ENCODE data around the gene MC5R.
A peak's percentile ranks its signal among the peaks of the same experiment; 100 is the strongest.

Gene MC5R

GRCh38 chr18:13823707-13824395 lies at the start of gene MC5R:
Gene MC5R, plus strand, starts transcription at chr18:13824149. Its CDS starts 1,617 bp downstream, at chr18:13825766.
- Histone ChIP-seq H3K27ac (ENCODE audit: low read depth, low read length) (no peak within 1 kb of the TSS), H3K9ac (ENCODE audit: low read length) (no peak within 1 kb of the TSS)

DNA sequence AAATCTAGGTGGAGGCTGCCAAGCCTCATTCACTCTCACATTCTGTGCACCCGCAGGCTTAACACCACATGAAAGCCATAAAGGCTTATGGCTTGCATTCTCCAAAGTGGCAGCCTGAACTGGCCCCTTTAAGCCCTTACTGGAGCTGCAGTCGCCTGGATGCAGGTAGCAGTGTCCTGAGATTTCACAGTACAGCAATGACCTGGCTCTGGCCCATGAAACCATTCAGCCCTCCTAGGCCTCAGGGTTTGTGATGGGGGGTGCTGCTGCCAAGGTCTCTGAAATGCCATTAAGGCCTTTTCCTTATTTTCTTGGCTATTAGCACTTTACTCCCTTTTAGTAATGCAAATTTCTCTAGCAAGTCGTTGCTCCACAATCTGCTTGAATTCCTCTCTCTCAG lies 48.9 kb upstream of the MC5R start:
- Histone ChIP-seq H3K4me3 (ENCODE audit: low read depth, low read length) (no peak overlapping the region), H3K27ac (ENCODE audit: low read depth, low read length) (no peak overlapping the region), H3K9me3 (ENCODE audit: control insufficient read depth, insufficient read depth, low read depth, low read length) (0 out of 2 replicates have a peak, but pooled peaks cover 5% of the 10 kb centered on the region), H3K36me3 (ENCODE audit: control insufficient read depth, insufficient read depth, low read length) (no peaks in the 10 kb centered on the region), H3K27me3 (ENCODE audit: control insufficient read depth, insufficient read depth, low read length) (no peaks in the 10 kb centered on the region), H3K9ac (ENCODE audit: low read length) (no peak overlapping the region), H3K4me1 (ENCODE audit: control insufficient read depth, insufficient read depth, low read length) (peaks cover 11% of the 10 kb centered on the region)

More at GRCh38 chr18:13823707-13824395, at the start of gene MC5R:
- H3K9me3 ChIP-seq (ENCODE audit: control insufficient read depth, insufficient read depth, low read depth, low read length) = no peaks in the 10 kb centered on the region
- H3K4me1 ChIP-seq (ENCODE audit: control insufficient read depth, insufficient read depth, low read length) = no peaks in the 10 kb centered on the region
- H3K27me3 ChIP-seq (ENCODE audit: control insufficient read depth, insufficient read depth, low read length) = peaks cover 30% of the 10 kb centered on the region
- H3K4me3 ChIP-seq (ENCODE audit: low read depth, low read length) = peak within 1 kb of the TSS; percentile 55
- H3K36me3 ChIP-seq (ENCODE audit: control insufficient read depth, insufficient read depth, low read length) = no peaks in the 10 kb centered on the region

- no peaks in the 10 kb centered on the region for H3K27me3 ChIP-seq (ENCODE audit: control insufficient read depth, insufficient read depth, low read length)
- H3K4me3 ChIP-seq (ENCODE audit: low read depth, low read length) = no peak overlapping the region
- H3K9me3 ChIP-seq (ENCODE audit: control insufficient read depth, insufficient read depth, low read depth, low read length) = no peaks in the 10 kb centered on the region
- H3K27ac ChIP-seq (ENCODE audit: low read depth, low read length) = no peak overlapping the region
- H3K9ac ChIP-seq (ENCODE audit: low read length) = no peak overlapping the region
- no peaks in the 10 kb centered on the region for H3K36me3 ChIP-seq (ENCODE audit: control insufficient read depth, insufficient read depth, low read length)
- no peaks in the 10 kb centered on the region for H3K4me1 ChIP-seq (ENCODE audit: control insufficient read depth, insufficient read depth, low read length)
Measured at GRCh38 chr18:13791181-13791580, 32.8 kb upstream of the MC5R start.

GRCh38 chr18:13793819-13794218 lies 30.1 kb upstream of the MC5R start:
- Histone ChIP-seq H3K27me3 (ENCODE audit: control insufficient read depth, insufficient read depth, low read length) (peaks cover 2% of the 10 kb centered on the region; the same call in 1 of the 2 replicates), H3K9me3 (ENCODE audit: control insufficient read depth, insufficient read depth, low read depth, low read length) (no peaks in the 10 kb centered on the region), H3K9ac (ENCODE audit: low read length) (no peak overlapping the region), H3K4me1 (ENCODE audit: control insufficient read depth, insufficient read depth, low read length) (no peaks in the 10 kb centered on the region), H3K36me3 (ENCODE audit: control insufficient read depth, insufficient read depth, low read length) (no peaks in the 10 kb centered on the region), H3K27ac (ENCODE audit: low read depth, low read length) (no peak overlapping the region), H3K4me3 (ENCODE audit: low read depth, low read length) (no peak overlapping the region)

DNA sequence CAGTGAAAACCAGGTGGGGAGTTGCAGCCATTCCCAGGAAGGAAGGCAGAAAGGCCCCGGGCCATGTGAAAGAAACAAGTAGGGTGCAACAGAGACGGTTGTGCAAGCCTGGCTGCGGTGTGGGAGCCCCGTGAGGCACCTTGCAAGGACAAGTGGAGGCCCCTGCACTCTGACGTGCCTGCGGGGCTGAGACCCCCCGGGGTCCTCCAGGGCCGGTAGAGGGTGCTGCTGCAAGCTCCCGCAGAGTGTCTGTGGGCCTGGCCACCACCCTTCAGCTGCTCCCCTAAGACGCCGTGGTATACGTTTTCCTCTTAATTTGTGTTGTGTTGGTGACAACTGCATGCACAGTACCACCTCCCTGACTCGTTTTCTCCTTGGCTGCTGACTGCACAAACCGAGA lies 27.4 kb upstream of the MC5R start:
- Histone ChIP-seq H3K4me1 (ENCODE audit: control insufficient read depth, insufficient read depth, low read length) (peaks cover 8% of the 10 kb centered on the region; the same call in 1 of the 2 replicates), H3K36me3 (ENCODE audit: control insufficient read depth, insufficient read depth, low read length) (no peaks in the 10 kb centered on the region), H3K27ac (ENCODE audit: low read depth, low read length) (no peak overlapping the region), H3K9me3 (ENCODE audit: control insufficient read depth, insufficient read depth, low read depth, low read length) (no peaks in the 10 kb centered on the region), H3K4me3 (ENCODE audit: low read depth, low read length) (no peak overlapping the region), H3K27me3 (ENCODE audit: control insufficient read depth, insufficient read depth, low read length) (peaks cover 23% of the 10 kb centered on the region), H3K9ac (ENCODE audit: low read length) (no peak overlapping the region)

- Histone ChIP-seq H3K27ac (ENCODE audit: low read depth, low read length) (no peak overlapping the region), H3K27me3 (ENCODE audit: control insufficient read depth, insufficient read depth, low read length) (peaks cover 26% of the 10 kb centered on the region), H3K9ac (ENCODE audit: low read length) (no peak overlapping the region), H3K36me3 (ENCODE audit: control insufficient read depth, insufficient read depth, low read length) (no peaks in the 10 kb centered on the region), H3K4me3 (ENCODE audit: low read depth, low read length) (no peak overlapping the region), H3K4me1 (ENCODE audit: control insufficient read depth, insufficient read depth, low read length) (peaks cover 9% of the 10 kb centered on the region; the same call in 1 of the 2 replicates), H3K9me3 (ENCODE audit: control insufficient read depth, insufficient read depth, low read depth, low read length) (no peaks in the 10 kb centered on the region)
Measured at GRCh38 chr18:13797157-13797611, 26.8 kb upstream of the MC5R start.

GRCh38 chr18:13799396-13799795 lies 24.6 kb upstream of the MC5R start:
- H3K36me3 ChIP-seq (ENCODE audit: control insufficient read depth, insufficient read depth, low read length) = no peaks in the 10 kb centered on the region
- peaks cover 26% of the 10 kb centered on the region for H3K27me3 ChIP-seq (ENCODE audit: control insufficient read depth, insufficient read depth, low read length)
- peaks cover 9% of the 10 kb centered on the region; the same call in 1 of the 2 replicates for H3K4me1 ChIP-seq (ENCODE audit: control insufficient read depth, insufficient read depth, low read length)
- no peak overlapping the region for H3K9ac ChIP-seq (ENCODE audit: low read length)
- H3K27ac ChIP-seq (ENCODE audit: low read depth, low read length) = no peak overlapping the region
- no peak overlapping the region for H3K4me3 ChIP-seq (ENCODE audit: low read depth, low read length)
- H3K9me3 ChIP-seq (ENCODE audit: control insufficient read depth, insufficient read depth, low read depth, low read length) = no peaks in the 10 kb centered on the region

DNA sequence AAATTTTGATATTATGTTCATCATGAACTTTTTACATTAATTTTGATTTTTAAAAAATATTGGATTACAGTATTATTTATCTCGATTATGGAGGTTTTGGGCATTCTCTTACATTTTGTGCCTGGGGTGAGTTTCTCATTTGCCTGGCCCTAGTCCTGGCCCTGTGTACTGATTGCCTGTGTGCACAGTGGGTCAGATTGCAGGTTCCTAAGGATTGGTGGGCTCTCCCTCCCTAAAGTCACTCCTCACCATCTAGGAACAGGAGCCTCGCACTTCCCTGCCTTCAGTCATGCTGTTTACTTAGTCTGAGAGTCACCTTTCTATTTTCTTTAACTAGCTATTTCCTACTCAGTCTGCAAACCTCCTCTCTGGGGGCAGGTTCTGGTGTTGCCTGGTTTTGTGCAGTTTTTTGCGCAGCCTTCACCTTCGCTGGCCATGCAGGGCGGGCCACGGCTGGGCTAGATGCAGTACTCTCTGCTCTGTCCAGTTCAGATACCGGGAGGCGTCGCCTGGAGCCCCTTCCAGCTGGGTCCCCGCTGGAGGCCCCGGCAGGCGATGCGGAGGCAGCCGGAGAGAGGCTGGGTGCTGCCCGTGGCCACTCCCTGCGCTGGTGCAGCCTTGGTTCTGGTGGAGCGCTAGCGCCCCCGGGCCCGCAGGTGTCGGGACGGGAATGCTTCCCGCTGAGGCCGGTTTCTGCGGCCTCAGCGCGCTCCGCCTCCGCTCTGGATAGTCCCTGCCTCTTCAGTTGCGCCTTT lies 23.3 kb upstream of the MC5R start:
- peak overlapping the region; percentile 56 for H3K4me3 ChIP-seq (ENCODE audit: low read depth, low read length)
- no peak overlapping the region for H3K27ac ChIP-seq (ENCODE audit: low read depth, low read length)
- no peaks in the 10 kb centered on the region for H3K9me3 ChIP-seq (ENCODE audit: control insufficient read depth, insufficient read depth, low read depth, low read length)
- H3K27me3 ChIP-seq (ENCODE audit: control insufficient read depth, insufficient read depth, low read length) = peaks cover 26% of the 10 kb centered on the region
- peak overlapping the region; percentile 4 for H3K9ac ChIP-seq (ENCODE audit: low read length)
- H3K36me3 ChIP-seq (ENCODE audit: control insufficient read depth, insufficient read depth, low read length) = no peaks in the 10 kb centered on the region
- H3K4me1 ChIP-seq (ENCODE audit: control insufficient read depth, insufficient read depth, low read length) = peaks cover 9% of the 10 kb centered on the region; the same call in 1 of the 2 replicates

- Histone ChIP-seq H3K9ac (ENCODE audit: low read length) (peak overlapping the region; percentile 0), H3K27ac (ENCODE audit: low read depth, low read length) (no peak overlapping the region), H3K4me3 (ENCODE audit: low read depth, low read length) (peak overlapping the region; percentile 56), H3K27me3 (ENCODE audit: control insufficient read depth, insufficient read depth, low read length) (peaks cover 26% of the 10 kb centered on the region), H3K4me1 (ENCODE audit: control insufficient read depth, insufficient read depth, low read length) (peaks cover 9% of the 10 kb centered on the region; the same call in 1 of the 2 replicates), H3K9me3 (ENCODE audit: control insufficient read depth, insufficient read depth, low read depth, low read length) (no peaks in the 10 kb centered on the region), H3K36me3 (ENCODE audit: control insufficient read depth, insufficient read depth, low read length) (no peaks in the 10 kb centered on the region)
Measured at GRCh38 chr18:13801260-13801601, 22.7 kb upstream of the MC5R start.

DNA sequence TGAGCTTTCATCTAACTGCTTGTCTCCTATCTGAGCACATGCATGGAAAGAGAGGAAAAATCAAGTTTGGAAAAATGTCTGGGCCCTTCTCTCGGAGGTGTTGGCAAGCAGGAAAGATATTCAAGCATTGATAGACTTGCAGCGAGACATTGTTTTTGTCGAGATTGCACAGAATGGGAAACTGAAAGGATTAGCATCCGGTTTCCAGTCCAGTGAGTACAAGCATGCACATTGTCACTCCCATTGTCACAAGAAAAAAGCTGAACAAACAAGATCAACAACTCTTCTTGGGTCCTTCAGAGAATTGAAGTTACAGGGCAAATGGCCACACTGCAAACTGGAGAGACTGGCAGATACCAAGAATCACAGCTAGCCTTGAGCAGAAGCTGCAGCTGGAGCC lies 19.6 kb upstream of the MC5R start:
- Histone ChIP-seq H3K27me3 (ENCODE audit: control insufficient read depth, insufficient read depth, low read length) (peaks cover 20% of the 10 kb centered on the region), H3K9me3 (ENCODE audit: control insufficient read depth, insufficient read depth, low read depth, low read length) (no peaks in the 10 kb centered on the region), H3K9ac (ENCODE audit: low read length) (no peak overlapping the region), H3K27ac (ENCODE audit: low read depth, low read length) (no peak overlapping the region), H3K36me3 (ENCODE audit: control insufficient read depth, insufficient read depth, low read length) (no peaks in the 10 kb centered on the region), H3K4me3 (ENCODE audit: low read depth, low read length) (no peak overlapping the region), H3K4me1 (ENCODE audit: control insufficient read depth, insufficient read depth, low read length) (peaks cover 22% of the 10 kb centered on the region)
